ENCODE results near the gene COL8A1.

COL8A1 gene

GRCh38 chr3:99817047-99817436 lies 178.6 kb downstream of the COL8A1 start:
- Histone ChIP-seq H3K4me2 (ENCODE audit: low read depth, low read length, poor library complexity, severe bottlenecking) (peak overlapping the region; percentile 59), H3K36me3 (ENCODE audit: low read length) (no peaks in the 10 kb centered on the region), H3F3A (ENCODE audit: insufficient read depth) (no peaks in the 10 kb centered on the region), H3K9me2 (replicated peaks; ENCODE audit: insufficient read depth, low read length) (no peaks in the 10 kb centered on the region), H3K9ac (ENCODE audit: low read length) (peak overlapping the region; percentile 60), H3K79me2 (ENCODE audit: insufficient read depth, low read length) (peaks cover 31% of the 10 kb centered on the region; the same call in 1 of the 2 replicates), H3K27me3 (ENCODE audit: low read length) (no peaks in the 10 kb centered on the region), H3K9me3 (ENCODE audit: insufficient read depth, low read length) (no peaks in the 10 kb centered on the region), H3K4me3 (ENCODE audit: insufficient read depth, low read length, poor library complexity, severe bottlenecking) (peak overlapping the region; percentile 64), H4K20me1 (ENCODE audit: low read depth, low read length) (no peaks in the 10 kb centered on the region), H2AFZ (ENCODE audit: low read depth, low read length, severe bottlenecking) (peak overlapping the region; percentile 72), H3K27ac (ENCODE audit: low read depth, low read length) (0 out of 2 replicates have a peak overlapping the region, but pooled peaks have one; percentile 53)
- TF ChIP-seq EZH2phosphoT487 (conservative IDR thresholded peaks at IDR 0.05; ENCODE audit: low read length) (no peak), CTCF (IDR thresholded peaks at IDR 0.05; ENCODE audit: insufficient read depth, low read length, poor library complexity, severe bottlenecking) (no peak)

GRCh38 chr3:99817437-99818240 lies 179.2 kb downstream of the COL8A1 start, which contains the start of gene CMSS1:
Gene CMSS1 (plus strand): TSS chr3:99817862.
- peak within 1 kb of the TSS; percentile 59 for H3K4me2 ChIP-seq (ENCODE audit: low read depth, low read length, poor library complexity, severe bottlenecking)
- H3K79me2 ChIP-seq (ENCODE audit: insufficient read depth, low read length): peaks cover 33% of the 10 kb centered on the region; the same call in 1 of the 2 replicates
- H3K9me2 ChIP-seq (replicated peaks; ENCODE audit: insufficient read depth, low read length): no peaks in the 10 kb centered on the region
- H3K9me3 ChIP-seq (ENCODE audit: insufficient read depth, low read length): no peaks in the 10 kb centered on the region
- no peaks in the 10 kb centered on the region for H3F3A ChIP-seq (ENCODE audit: insufficient read depth)
- peak within 1 kb of the TSS; percentile 72 for H2AFZ ChIP-seq (ENCODE audit: low read depth, low read length, severe bottlenecking)
- peak within 1 kb of the TSS; percentile 60 for H3K9ac ChIP-seq (ENCODE audit: low read length)
- H3K4me3 ChIP-seq (ENCODE audit: insufficient read depth, low read length, poor library complexity, severe bottlenecking): peak within 1 kb of the TSS; percentile 64
- peak within 1 kb of the TSS; percentile 53 for H3K27ac ChIP-seq (ENCODE audit: low read depth, low read length)
- H4K20me1 ChIP-seq (ENCODE audit: low read depth, low read length): no peaks in the 10 kb centered on the region
- TF ChIP-seq EZH2phosphoT487 (conservative IDR thresholded peaks at IDR 0.05; ENCODE audit: low read length) (no peak), CTCF (IDR thresholded peaks at IDR 0.05; ENCODE audit: insufficient read depth, low read length, poor library complexity, severe bottlenecking) (no peak)
- H3K36me3 ChIP-seq (ENCODE audit: low read length): no peaks in the 10 kb centered on the region
- no peaks in the 10 kb centered on the region for H3K27me3 ChIP-seq (ENCODE audit: low read length)

- H3K27me3 ChIP-seq (ENCODE audit: low read length): no peaks in the 10 kb centered on the region
- H3K79me2 ChIP-seq (ENCODE audit: insufficient read depth, low read length): peaks cover 33% of the 10 kb centered on the region; the same call in 1 of the 2 replicates
- no peak overlapping the region for H3K27ac ChIP-seq (ENCODE audit: low read depth, low read length)
- peak overlapping the region; percentile 60 for H3K9ac ChIP-seq (ENCODE audit: low read length)
- H3K9me2 ChIP-seq (replicated peaks; ENCODE audit: insufficient read depth, low read length): no peaks in the 10 kb centered on the region
- TF ChIP-seq CTCF (IDR thresholded peaks at IDR 0.05; ENCODE audit: insufficient read depth, low read length, poor library complexity, severe bottlenecking) (no peak), EZH2phosphoT487 (conservative IDR thresholded peaks at IDR 0.05; ENCODE audit: low read length) (no peak)
- peak overlapping the region; percentile 64 for H3K4me3 ChIP-seq (ENCODE audit: insufficient read depth, low read length, poor library complexity, severe bottlenecking)
- peak overlapping the region; percentile 59 for H3K4me2 ChIP-seq (ENCODE audit: low read depth, low read length, poor library complexity, severe bottlenecking)
- H3K9me3 ChIP-seq (ENCODE audit: insufficient read depth, low read length): no peaks in the 10 kb centered on the region
- H3K36me3 ChIP-seq (ENCODE audit: low read length): no peaks in the 10 kb centered on the region
- H4K20me1 ChIP-seq (ENCODE audit: low read depth, low read length): no peaks in the 10 kb centered on the region
- no peak overlapping the region for H2AFZ ChIP-seq (ENCODE audit: low read depth, low read length, severe bottlenecking)
- H3F3A ChIP-seq (ENCODE audit: insufficient read depth): no peaks in the 10 kb centered on the region
These were observed 180.4 kb downstream of the COL8A1 start for GRCh38 chr3:99818818-99819217.

Measured in SU-DHL-6 (cell line).